ENCODE data around the gene P2RX2. TPM values are rescaled to one million over a fixed set of nuclear protein-coding genes. Genes with fewer than 3 reads are reported as not detected.

Gene P2RX2
- total RNA-seq, 1 donor from 2014 or later = not detected

- peaks cover 4% of the 10 kb centered on the region for H3F3A ChIP-seq (ENCODE audit: low read depth)
- no peak overlapping the region for H3K27ac ChIP-seq
- no peak overlapping the region for H3K4me3 Mint-ChIP-seq
- peaks cover 9% of the 10 kb centered on the region for H3K4me1 Mint-ChIP-seq
- H3K79me2 ChIP-seq (ENCODE audit: low read depth) = no peaks in the 10 kb centered on the region
- no peak overlapping the region for H3K27ac Mint-ChIP-seq
- peaks cover 23% of the 10 kb centered on the region for H3K27me3 ChIP-seq
- H4K20me1 ChIP-seq (ENCODE audit: low read depth) = peaks cover 26% of the 10 kb centered on the region
- no peaks in the 10 kb centered on the region for H3K4me1 ChIP-seq
- no peak overlapping the region for H3K9ac ChIP-seq
- H3K36me3 ChIP-seq = no peaks in the 10 kb centered on the region
- peaks cover 10% of the 10 kb centered on the region for H3K27me3 Mint-ChIP-seq (ENCODE audit: insufficient read depth, low read depth)
- H2AFZ ChIP-seq (replicated peaks) = no peak overlapping the region
- H3K4me3 ChIP-seq = no peak overlapping the region
- H3K9me3 Mint-ChIP-seq = no peaks in the 10 kb centered on the region
- TF ChIP-seq CTCF (IDR thresholded peaks at IDR 0.05) (no peak), EZH2 (IDR thresholded peaks at IDR 0.05) (no peak), EZH2phosphoT487 (IDR thresholded peaks at IDR 0.05) (no peak)
- peaks cover 11% of the 10 kb centered on the region for H3K36me3 Mint-ChIP-seq
- H3K9me3 ChIP-seq (ENCODE audit: low read depth) = no peaks in the 10 kb centered on the region
- DNase-seq (ENCODE audit: low spot score) = no peak
- H3K4me2 ChIP-seq = no peak overlapping the region
Observed at GRCh38 chr12:132624186-132624855, 5.7 kb downstream of the P2RX2 start.

- peaks cover 16% of the 10 kb centered on the region for H3K27me3 ChIP-seq
- H3K79me2 ChIP-seq (ENCODE audit: low read depth) = no peaks in the 10 kb centered on the region
- Mint-ChIP-seq H3K27ac (no peak overlapping the region), H3K4me3 (no peak overlapping the region), H3K36me3 (peaks cover 19% of the 10 kb centered on the region), H3K4me1 (peaks cover 9% of the 10 kb centered on the region), H3K9me3 (no peaks in the 10 kb centered on the region), H3K27me3 (ENCODE audit: insufficient read depth, low read depth) (peaks cover 9% of the 10 kb centered on the region)
- no peak overlapping the region for H3K27ac ChIP-seq
- peaks cover 4% of the 10 kb centered on the region for H3F3A ChIP-seq (ENCODE audit: low read depth)
- H3K4me3 ChIP-seq = no peak overlapping the region
- H3K9ac ChIP-seq = no peak overlapping the region
- no peak for DNase-seq (ENCODE audit: low spot score)
- H3K36me3 ChIP-seq = no peaks in the 10 kb centered on the region
- no peak overlapping the region for H3K4me2 ChIP-seq
- no peaks in the 10 kb centered on the region for H3K9me3 ChIP-seq (ENCODE audit: low read depth)
- no peak overlapping the region for H2AFZ ChIP-seq (replicated peaks)
- no peak for TF ChIP-seq EZH2 (IDR thresholded peaks at IDR 0.05)
- no peak for TF ChIP-seq CTCF (IDR thresholded peaks at IDR 0.05)
- no peak for TF ChIP-seq EZH2phosphoT487 (IDR thresholded peaks at IDR 0.05)
- H4K20me1 ChIP-seq (ENCODE audit: low read depth) = peaks cover 26% of the 10 kb centered on the region
- no peaks in the 10 kb centered on the region for H3K4me1 ChIP-seq
Observed at GRCh38 chr12:132624910-132625630, 6.5 kb downstream of the P2RX2 start.

- Mint-ChIP-seq H3K4me3 (no peak overlapping the region), H3K27me3 (ENCODE audit: insufficient read depth, low read depth) (peaks cover 6% of the 10 kb centered on the region), H3K4me1 (peaks cover 9% of the 10 kb centered on the region), H3K27ac (no peak overlapping the region), H3K36me3 (peaks cover 24% of the 10 kb centered on the region), H3K9me3 (no peaks in the 10 kb centered on the region)
- no peaks in the 10 kb centered on the region for H3K79me2 ChIP-seq (ENCODE audit: low read depth)
- H3K27ac ChIP-seq = no peak overlapping the region
- H3K9ac ChIP-seq = no peak overlapping the region
- H3K4me3 ChIP-seq = no peak overlapping the region
- no peak overlapping the region for H3K4me2 ChIP-seq
- no peak overlapping the region for H2AFZ ChIP-seq (replicated peaks)
- H3F3A ChIP-seq (ENCODE audit: low read depth) = peaks cover 4% of the 10 kb centered on the region
- DNase-seq (ENCODE audit: low spot score) = no peak
- H3K4me1 ChIP-seq = no peaks in the 10 kb centered on the region
- TF ChIP-seq CTCF (IDR thresholded peaks at IDR 0.05) (no peak), EZH2phosphoT487 (IDR thresholded peaks at IDR 0.05) (no peak), EZH2 (IDR thresholded peaks at IDR 0.05) (no peak)
- H3K36me3 ChIP-seq = no peaks in the 10 kb centered on the region
- peaks cover 19% of the 10 kb centered on the region for H4K20me1 ChIP-seq (ENCODE audit: low read depth)
- no peaks in the 10 kb centered on the region for H3K9me3 ChIP-seq (ENCODE audit: low read depth)
- H3K27me3 ChIP-seq = peaks cover 8% of the 10 kb centered on the region
Observed at GRCh38 chr12:132625731-132626430, 7.3 kb downstream of the P2RX2 start.

All from neural progenitor cell (in vitro differentiated cells).